Suppressor macrophage (primary cell): ENCODE data around the gene SAA2.
"Not testable (repeated sequence)": the region's sequence is repeated elsewhere in the genome, so short reads cannot be mapped to it uniquely, and the experiment has no call there.

Source experiments
- DNase-seq, 4 experiments: peaks; one replicate each; pipeline ENCODE4 v3.0.0-alpha.2; 2020 to 2022

SAA2 gene

GRCh38 chr11:18247191-18247581 is 1.3 kb downstream of the SAA2 start:
- DNase-seq: not testable (repeated sequence)

GRCh38 chr11:18246379-18247190 is 1.9 kb downstream of the SAA2 start:
- peak; percentile 7 to 46 (median 30) for DNase-seq

GRCh38 chr11:18245396-18245795 is 3.1 kb downstream of the SAA2 start:
- DNase-seq: no peak

GRCh38 chr11:18243783-18244362 is 4.6 kb downstream of the SAA2 start:
- peak; percentile 84 to 94 (median 86) for DNase-seq

GRCh38 chr11:18239655-18240054 is 8.8 kb downstream of the SAA2 start:
- no peak for DNase-seq

- DNase-seq: no peak
Observed at GRCh38 chr11:18236664-18237356, 11.7 kb downstream of the SAA2 start, which contains the start of gene SAA4. SAA4 (minus strand) TSS chr11:18236802; CDS start chr11:18235926, 876 bp downstream.

- DNase-seq: no peak
Observed at GRCh38 chr11:18235394-18236334, 12.8 kb downstream of the SAA2 start.

- no peak for DNase-seq
Observed at GRCh38 chr11:18233912-18234311, 14.6 kb downstream of the SAA2 start.

DNA sequence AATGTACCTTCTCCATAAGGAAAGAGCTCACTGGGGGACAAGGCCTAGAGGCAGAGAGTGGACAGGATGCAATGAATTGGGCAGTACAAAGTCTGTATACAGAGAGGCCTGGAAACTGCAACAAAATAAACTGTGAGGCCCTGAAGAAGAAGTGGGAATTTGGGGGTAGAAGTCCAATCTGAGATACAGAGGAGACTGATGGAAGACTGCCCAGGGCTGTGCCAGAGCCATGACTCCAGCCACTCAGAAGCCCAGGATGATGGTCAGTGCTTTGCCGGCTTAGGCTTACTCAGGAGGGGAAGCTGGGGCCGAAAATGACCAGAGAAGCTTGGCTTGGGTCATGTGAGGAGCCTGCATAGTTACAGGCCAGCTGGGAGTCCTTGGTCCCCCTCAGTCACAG is 17.6 kb downstream of the SAA2 start:
- no peak for DNase-seq

DNA sequence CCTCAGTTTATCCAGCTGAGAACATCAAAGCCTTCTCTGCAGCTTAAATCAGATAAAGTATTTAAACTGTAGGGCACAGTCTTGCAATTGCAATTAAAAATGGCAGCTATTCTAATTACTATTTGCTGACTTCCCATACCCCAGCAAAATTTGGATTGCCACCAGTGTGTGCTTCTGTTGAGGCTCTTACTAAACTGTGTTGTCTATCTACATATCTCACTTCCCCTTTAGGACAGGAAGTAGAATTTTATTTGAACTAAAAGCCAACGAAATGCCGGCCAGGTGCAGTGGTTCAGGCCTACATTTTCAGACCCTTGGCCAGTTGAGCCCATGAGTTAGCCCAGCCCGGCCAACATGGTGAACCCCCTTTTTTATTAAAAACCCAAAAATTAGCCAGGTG is 19.0 kb downstream of the SAA2 start:
- DNase-seq: peak in 1 of 4 experiments; percentile 12

GRCh38 chr11:18225913-18226312 is 22.6 kb downstream of the SAA2 start:
- no peak for DNase-seq

DNA sequence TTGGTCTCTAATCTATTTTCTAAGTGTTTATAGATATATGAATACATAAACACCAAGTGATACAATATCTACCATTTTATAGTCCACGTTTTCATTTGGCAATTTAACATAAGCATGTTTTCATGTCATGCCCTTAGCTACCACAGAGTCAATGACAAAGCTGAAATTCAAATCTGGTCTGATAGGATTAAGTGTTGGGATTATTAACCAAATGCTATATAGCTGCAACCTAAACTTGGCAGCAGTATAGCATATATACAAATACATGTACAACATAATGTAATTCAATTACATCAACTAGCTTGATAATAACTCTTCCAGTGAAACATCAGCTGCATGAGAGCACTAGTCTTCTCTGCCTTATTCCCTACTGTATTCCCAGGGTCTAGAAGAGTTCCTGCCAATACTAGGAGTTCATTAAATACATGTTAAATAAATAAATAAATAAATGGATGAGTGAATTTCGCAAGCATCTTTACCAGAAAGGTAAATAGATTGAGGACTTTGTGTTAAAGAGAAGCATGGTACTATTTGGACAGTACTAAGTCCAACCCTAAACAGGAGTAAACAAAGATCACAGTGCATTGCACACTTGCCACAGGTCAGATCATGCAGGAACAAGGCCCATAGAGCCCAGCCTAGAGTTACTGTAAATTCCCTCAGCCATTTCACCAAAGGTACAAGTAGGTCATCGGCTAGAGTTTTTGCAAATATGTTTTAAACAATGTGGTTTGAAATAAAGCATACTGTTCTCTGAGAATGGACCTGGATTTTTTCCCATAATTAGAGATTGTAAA is 24.7 kb downstream of the SAA2 start:
- DNase-seq: no peak

GRCh38 chr11:18222814-18223421 is 25.6 kb downstream of the SAA2 start:
- no peak for DNase-seq

DNA sequence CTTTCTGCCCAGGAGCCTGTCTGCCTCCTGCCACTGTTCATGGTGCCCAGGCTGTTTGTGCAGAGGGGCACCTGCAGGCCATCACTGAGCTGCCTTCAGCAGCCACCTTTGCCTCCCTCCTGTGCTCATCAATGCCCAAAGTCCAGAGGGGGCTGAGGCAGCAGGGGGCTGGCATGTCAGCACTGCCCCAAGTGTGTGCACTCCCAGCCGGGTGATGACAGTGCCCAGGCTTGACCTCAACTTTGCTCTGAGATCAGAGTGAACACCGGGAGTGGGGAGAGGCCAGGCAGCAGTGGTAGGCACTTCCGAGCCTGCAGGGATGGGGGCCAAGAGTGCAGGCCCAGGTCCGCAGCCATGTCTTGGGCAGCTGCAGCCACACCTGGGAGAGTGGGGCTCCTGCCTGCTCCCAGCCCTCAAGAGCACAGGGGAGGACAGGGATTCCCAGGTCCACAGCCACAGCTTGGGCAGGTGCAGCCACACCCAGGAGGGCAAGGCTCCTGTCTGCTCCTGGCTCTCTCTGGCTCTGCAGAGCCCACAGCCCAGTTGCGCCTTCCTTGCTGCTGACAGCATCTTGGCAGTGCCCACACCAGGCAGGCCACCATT is 27.1 kb downstream of the SAA2 start:
- no peak for DNase-seq

DNA sequence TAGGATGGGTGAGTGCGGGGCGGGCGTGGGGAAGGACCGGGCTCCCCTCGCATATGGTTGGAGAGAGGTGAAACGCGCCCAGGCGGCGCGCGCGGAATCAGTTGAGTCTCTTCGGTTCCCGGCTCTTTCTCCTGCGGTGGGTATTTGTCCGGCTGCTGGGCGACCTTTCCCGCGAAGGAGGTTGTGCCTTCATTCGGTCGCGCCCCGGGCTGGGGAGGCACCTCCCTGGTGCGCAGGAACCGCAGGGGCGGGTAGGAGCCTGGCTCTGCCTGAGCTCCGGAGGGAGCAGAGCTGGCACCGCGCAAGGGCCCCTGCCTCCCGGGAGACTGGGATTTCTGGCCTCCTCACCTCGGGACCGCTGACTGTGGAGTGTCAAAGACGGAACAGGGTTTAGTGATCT is 39.4 kb downstream of the SAA2 start:
- no peak for DNase-seq

DNA sequence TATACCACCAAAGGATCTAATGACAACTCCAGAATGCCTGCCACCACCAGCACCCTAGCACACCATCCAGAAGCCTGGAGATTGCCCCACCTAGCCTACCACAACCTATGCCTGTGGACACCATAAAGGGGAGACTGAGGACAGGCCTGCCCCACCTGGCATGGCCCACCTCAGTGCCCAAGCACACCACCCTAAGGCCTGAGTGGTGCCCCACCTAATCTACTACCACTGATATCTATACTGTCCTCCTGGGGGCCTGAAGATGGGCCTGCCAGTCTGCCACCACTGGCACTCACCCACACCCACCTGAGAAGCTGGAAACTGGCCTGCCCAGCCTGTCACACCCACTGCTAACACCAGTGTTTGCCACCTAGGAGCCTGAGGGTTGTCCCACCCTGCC is 43.7 kb downstream of the SAA2 start:
- no peak for DNase-seq

DNA sequence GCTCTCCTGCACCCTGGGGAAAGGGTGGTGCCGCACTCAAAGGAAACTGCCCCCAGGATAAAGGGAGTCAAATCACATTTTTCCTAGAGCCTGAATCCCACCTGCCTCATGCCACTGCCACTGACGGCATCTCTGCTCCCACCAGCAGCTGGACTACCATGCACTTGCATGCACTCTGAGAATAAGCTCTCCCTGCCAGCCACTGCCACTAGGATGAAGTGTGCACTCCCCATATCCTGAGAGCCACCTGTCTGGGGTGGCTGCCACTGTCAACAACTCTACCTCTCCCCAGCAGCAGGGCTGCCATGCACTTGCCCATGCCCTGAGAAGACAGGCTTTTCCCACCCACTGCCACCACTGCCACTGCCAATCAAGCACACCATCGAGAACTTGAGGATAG is 44.2 kb downstream of the SAA2 start:
- DNase-seq: no peak

- peak in 3 of 4 experiments; percentile 39 to 46 (median 40) for DNase-seq
Observed at GRCh38 chr11:18203723-18204122, 44.7 kb downstream of the SAA2 start.

DNA sequence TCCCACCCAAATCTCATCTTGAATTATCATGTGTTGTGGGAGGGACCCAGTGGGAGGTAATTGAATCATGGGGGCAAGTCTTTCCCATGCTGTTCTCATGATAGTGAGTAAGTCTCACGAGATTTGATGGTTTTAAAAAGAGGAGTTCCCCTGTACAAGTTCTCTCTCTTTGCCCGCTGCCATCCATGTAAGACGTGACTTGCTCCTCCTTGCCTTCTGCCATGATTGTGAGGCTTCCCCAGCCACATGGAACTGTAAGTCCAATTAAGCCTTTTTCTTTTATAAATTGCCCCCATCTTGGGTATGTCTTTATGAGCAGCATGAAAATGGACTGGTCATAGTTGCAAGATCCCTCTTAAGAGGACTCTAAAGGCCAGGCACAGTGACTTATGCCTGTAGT is 50.7 kb downstream of the SAA2 start:
- DNase-seq: not testable (repeated sequence)

- no peak for DNase-seq
Observed at GRCh38 chr11:18196532-18196931, 51.9 kb downstream of the SAA2 start.
